HG03060 (cell line): ENCODE data around the gene ZFC3H1.
"Not testable (repeated sequence)": the region's sequence is repeated elsewhere in the genome, so short reads cannot be mapped to it uniquely, and the experiment has no call there.

Experiments
- ATAC-seq: cut with Tn5 transposase; IDR thresholded peaks from one replicate; pipeline ENCODE4 v1.9.1; 2021; ENCODE audit warnings: low read depth, moderate number of reproducible peaks; ENCODE audit not compliant: unreplicated experiment

ZFC3H1 gene

GRCh38 chr12:71582925-71583324 lies 80.7 kb downstream of the ZFC3H1 start:
- ATAC-seq = no peak

GRCh38 chr12:71581206-71581605 lies 82.4 kb downstream of the ZFC3H1 start:
- ATAC-seq = no peak

- ATAC-seq = no peak
Measured at GRCh38 chr12:71578694-71579258, 84.9 kb downstream of the ZFC3H1 start.

- no peak for ATAC-seq
Measured at GRCh38 chr12:71576496-71576895, 87.2 kb downstream of the ZFC3H1 start.

GRCh38 chr12:71569885-71570284 lies 93.8 kb downstream of the ZFC3H1 start:
- not testable (repeated sequence) for ATAC-seq

- no peak for ATAC-seq
Measured at GRCh38 chr12:71567537-71567936, 96.1 kb downstream of the ZFC3H1 start.

- ATAC-seq = no peak
Measured at GRCh38 chr12:71566655-71567054, 97.0 kb downstream of the ZFC3H1 start.

GRCh38 chr12:71565535-71565934 lies 98.1 kb downstream of the ZFC3H1 start:
- no peak for ATAC-seq

- no peak for ATAC-seq
Measured at GRCh38 chr12:71562676-71563595, 100.7 kb downstream of the ZFC3H1 start.
